Endothelial cell of umbilical vein (primary cell): Measurements from ENCODE around the gene ACSS2. TPM values are rescaled to one million over a fixed set of nuclear protein-coding genes. Genes with fewer than 3 reads are reported as not detected.

Experiments used
- BruUV-seq: library from RNA; stranded (reverse); fragments of 400-500 nt; replicated peaks from 2 replicates; lab custom pipeline; 2021; lab: Mats Ljungman, UMichigan
- CTCF ChIA-PET: fragments of 300-600, 350-600 bp; sonication (Branson Sonifier 250); formaldehyde crosslinking; loops from one replicate; lab custom pipeline; 2021; ENCODE audit warnings: antibody characterized with exemption, inconsistent platforms; lab: Charles Lee
- POLR2A ChIA-PET: fragments of 300-600, 350-600 bp; sonication (Branson Sonifier 250); formaldehyde crosslinking; loops from one replicate; lab custom pipeline; 2021; ENCODE audit warnings: antibody characterized with exemption, inconsistent platforms; lab: Charles Lee
- DNase-seq: peaks from one replicate; pipeline ENCODE4 v3.0.0-alpha.2; 2011; ENCODE audit warnings: low read depth, low spot score
- FAIRE-seq: peaks from 2 replicates; lab custom pipeline; 2011; peaks lifted over from hg19 to GRCh38; lab: Jason Lieb, UNC
- H2AFZ ChIP-seq: 2 replicates; pipeline ENCODE4 v1.6.0; 2012; ENCODE audit warnings: low read depth, low read length, control low read depth, inconsistent platforms
- H3K27ac ChIP-seq: 2 replicates; pipeline ENCODE4 v1.5.1; 2011; ENCODE audit warnings: low read depth, mild to moderate bottlenecking, control low read depth, low read length, moderate library complexity; ENCODE audit not compliant: insufficient read depth
- H3K27me3 ChIP-seq, 2 experiments: 2 replicates each; pipeline versions ENCODE4 v1.6.0 to v1.6.1; 2011; ENCODE audit warnings: low read length in 2 of 2, mixed read lengths in 1 of 2; ENCODE audit not compliant: control insufficient read depth in 2 of 2, insufficient read depth in 2 of 2
- H3K36me3 ChIP-seq, 2 experiments: 2 replicates in 1 of 2; 3 replicates in 1 of 2; pipeline ENCODE4 v1.5.1; 2011; ENCODE audit warnings: low read length in 2 of 2, mild to moderate bottlenecking in 1 of 2, moderate library complexity in 1 of 2; ENCODE audit not compliant: control insufficient read depth in 2 of 2, insufficient read depth in 2 of 2; ENCODE audit errors: extremely low read depth in 1 of 2
- H3K4me1 ChIP-seq: 3 replicates; pipeline ENCODE4 v1.5.1; 2011; ENCODE audit warnings: mild to moderate bottlenecking, low read length; ENCODE audit not compliant: control insufficient read depth, insufficient read depth; ENCODE audit errors: extremely low read depth
- H3K4me2 ChIP-seq: 2 replicates; pipeline ENCODE4 v1.6.1; 2011; ENCODE audit warnings: low read length, control low read depth, mixed read lengths; ENCODE audit not compliant: insufficient read depth
- H3K4me3 ChIP-seq, 3 experiments: fragments of 200-600 bp in 1 of 3; sonication (generic), shearing (Covaris generic) in 1 of 3; replicated peaks in 1 of 3; 2 replicates each; pipeline ENCODE4 v1.5.1; 2011 to 2016; ENCODE audit warnings: control low read depth in 3 of 3, low read length in 3 of 3, mild to moderate bottlenecking in 2 of 3, inconsistent platforms in 1 of 3, low read depth in 1 of 3, moderate library complexity in 1 of 3; ENCODE audit not compliant: insufficient read depth in 1 of 3
- H3K79me2 ChIP-seq: 2 replicates; pipeline ENCODE4 v1.6.0; 2012; ENCODE audit warnings: low read length, inconsistent platforms; ENCODE audit not compliant: control insufficient read depth, insufficient read depth
- H3K9ac ChIP-seq: replicated peaks from 2 replicates; pipeline ENCODE3; 2011; ENCODE audit warnings: low read length, control low read depth; ENCODE audit not compliant: insufficient read depth; ENCODE audit errors: extremely low read depth
- H3K9me1 ChIP-seq: replicated peaks from 3 replicates; pipeline ENCODE4 v1.6.0; 2011; ENCODE audit warnings: mild to moderate bottlenecking, low read length; ENCODE audit not compliant: control insufficient read depth, insufficient read depth; ENCODE audit errors: extremely low read depth
- H3K9me3 ChIP-seq: replicated peaks from 2 replicates; pipeline ENCODE4 v1.5.1; 2012; ENCODE audit warnings: low read length, inconsistent platforms; ENCODE audit not compliant: control insufficient read depth, insufficient read depth
- H4K20me1 ChIP-seq: replicated peaks from 2 replicates; pipeline ENCODE3; 2011; ENCODE audit warnings: mild to moderate bottlenecking, low read length; ENCODE audit not compliant: control insufficient read depth, insufficient read depth; ENCODE audit errors: extremely low read depth
- EZH2 ChIP-seq: IDR thresholded peaks from 2 replicates; pipeline ENCODE4 v1.6.1; 2012; ENCODE audit warnings: borderline replicate concordance, low read depth, mild to moderate bottlenecking, moderate library complexity, low read length, inconsistent platforms; ENCODE audit not compliant: severe bottlenecking
- FOS ChIP-seq: IDR thresholded peaks from 2 replicates; pipeline ENCODE4 v1.6.1; 2011; ENCODE audit warnings: mild to moderate bottlenecking, low read length, moderate library complexity, borderline replicate concordance; ENCODE audit not compliant: insufficient read depth
- GATA2 ChIP-seq: IDR thresholded peaks from 2 replicates; pipeline ENCODE4 v1.7.0; 2011; ENCODE audit warnings: low read depth, mild to moderate bottlenecking, moderate library complexity, mixed read lengths, low read length; ENCODE audit not compliant: insufficient read length, insufficient read depth
- JUN ChIP-seq: IDR thresholded peaks from 2 replicates; pipeline ENCODE4 v1.6.1; 2011; ENCODE audit warnings: borderline replicate concordance, low read depth; ENCODE audit not compliant: insufficient read length, insufficient read depth
- MAX ChIP-seq: IDR thresholded peaks from 2 replicates; pipeline ENCODE4 v1.6.1; 2011; ENCODE audit not compliant: insufficient read depth, insufficient read length
- MYC ChIP-seq: IDR thresholded peaks from one replicate; pipeline ENCODE4 v1.6.1; 2011; ENCODE audit warnings: mild to moderate bottlenecking, low read depth, low read length
- POLR2A ChIP-seq: IDR thresholded peaks from 2 replicates; pipeline ENCODE4 v1.6.1; 2012; ENCODE audit warnings: low read depth, mild to moderate bottlenecking, control low read depth, low read length
- POLR2AphosphoS5 ChIP-seq: IDR thresholded peaks from 2 replicates; pipeline ENCODE4 v1.6.1; 2012; ENCODE audit warnings: low read depth, mild to moderate bottlenecking, control low read depth, low read length, moderate library complexity; ENCODE audit not compliant: insufficient read depth
- dilution Hi-C: fragments of 300-500 bp; cut with MboI; formaldehyde crosslinking; loops from one replicate; pipeline ENCODE4 v1.15.0; 2019; ENCODE audit warnings: low sequenced_read_pairs; ENCODE audit not compliant: extremely low pct_ligation_motif_present
- intact Hi-C: fragments of 100-400 bp; cut with micrococcal nuclease; formaldehyde crosslinking; loops from one replicate; pipeline ENCODE4 v1.10.0; 2022
- polyA plus RNA-seq, 4 experiments: library from polyadenylated mRNA; depleted of rRNA in 3 of 4; stranded (reverse) in 3 of 4; unstranded in 1 of 4; fragments of >200 nt; gene quantifications; 2 replicates each; pipeline versions ENCODE4 v1.2.1 to v1.2.3, GENCODE V29; 2011 to 2012; ENCODE audit warnings: missing spikeins in 1 of 4
- total RNA-seq: library from RNA; stranded (reverse); gene quantifications from 2 replicates; pipeline ENCODE4 v1.2.3, GENCODE V29; 2021
- TF ChIP-seq, protein P1 (sequence below), 2 donors: IDR thresholded peaks; 1 replicate in 1 of 2; 2 replicates in 1 of 2; pipeline ENCODE4 v1.5.1; 2011; ENCODE audit warnings: low read length in 2 of 2, mild to moderate bottlenecking in 2 of 2, moderate library complexity in 2 of 2, control low read depth in 1 of 2, inconsistent platforms in 1 of 2, low read depth in 1 of 2; ENCODE audit not compliant: insufficient read depth in 1 of 2; ENCODE audit errors: extremely low read depth in 1 of 2

ACSS2 gene
- total and polyA plus RNA-seq, 2 donors (not counting 3 experiments of a cell fraction or from before 2014, with no cell fraction given): 40.7 to 42.3 TPM

GRCh38 chr20:34925341-34925740 lies 48.9 kb downstream of the ACSS2 start:
- no peaks in the 10 kb centered on the region for H3K79me2 ChIP-seq
- ChIA-PET POLR2A (no interaction called here), CTCF (no interaction called here)
- no peak overlapping the region for H3K4me3 ChIP-seq
- no peak for TF ChIP-seq MYC
- TF ChIP-seq, protein P1, sequence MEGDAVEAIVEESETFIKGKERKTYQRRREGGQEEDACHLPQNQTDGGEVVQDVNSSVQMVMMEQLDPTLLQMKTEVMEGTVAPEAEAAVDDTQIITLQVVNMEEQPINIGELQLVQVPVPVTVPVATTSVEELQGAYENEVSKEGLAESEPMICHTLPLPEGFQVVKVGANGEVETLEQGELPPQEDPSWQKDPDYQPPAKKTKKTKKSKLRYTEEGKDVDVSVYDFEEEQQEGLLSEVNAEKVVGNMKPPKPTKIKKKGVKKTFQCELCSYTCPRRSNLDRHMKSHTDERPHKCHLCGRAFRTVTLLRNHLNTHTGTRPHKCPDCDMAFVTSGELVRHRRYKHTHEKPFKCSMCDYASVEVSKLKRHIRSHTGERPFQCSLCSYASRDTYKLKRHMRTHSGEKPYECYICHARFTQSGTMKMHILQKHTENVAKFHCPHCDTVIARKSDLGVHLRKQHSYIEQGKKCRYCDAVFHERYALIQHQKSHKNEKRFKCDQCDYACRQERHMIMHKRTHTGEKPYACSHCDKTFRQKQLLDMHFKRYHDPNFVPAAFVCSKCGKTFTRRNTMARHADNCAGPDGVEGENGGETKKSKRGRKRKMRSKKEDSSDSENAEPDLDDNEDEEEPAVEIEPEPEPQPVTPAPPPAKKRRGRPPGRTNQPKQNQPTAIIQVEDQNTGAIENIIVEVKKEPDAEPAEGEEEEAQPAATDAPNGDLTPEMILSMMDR (IDR thresholded peaks at IDR 0.05; ENCODE audit: extremely low read depth in 1 of 2, insufficient read depth in 1 of 2, low read depth in 1 of 2, low read length in 2 of 2): no peak
- TF ChIP-seq FOS: no peak
- TF ChIP-seq POLR2A: no peak
- no peak for TF ChIP-seq JUN
- no peak for TF ChIP-seq GATA2
- no peak for TF ChIP-seq EZH2
- TF ChIP-seq MAX: no peak
- TF ChIP-seq POLR2AphosphoS5: no peak
- H3K9me1 ChIP-seq: no peaks in the 10 kb centered on the region
- no peak overlapping the region for H3K27ac ChIP-seq
- FAIRE-seq: no peak
- no peaks in the 10 kb centered on the region for H4K20me1 ChIP-seq
- peaks cover 17 to 28% of the 10 kb centered on the region in 2 experiments for H3K36me3 ChIP-seq
- H2AFZ ChIP-seq: no peak overlapping the region
- no peak for DNase-seq
- H3K27me3 ChIP-seq: no peaks in the 10 kb centered on the region
- intact Hi-C loops: no loop called here
- no TSS peak for BruUV-seq
- no peak overlapping the region for H3K9ac ChIP-seq
- no peak overlapping the region for H3K4me2 ChIP-seq
- H3K9me3 ChIP-seq: no peaks in the 10 kb centered on the region
- no peaks in the 10 kb centered on the region for H3K4me1 ChIP-seq
- dilution Hi-C loops: no loop called here
